ENCODE data around the gene FAT1.

FAT1 gene

DNA sequence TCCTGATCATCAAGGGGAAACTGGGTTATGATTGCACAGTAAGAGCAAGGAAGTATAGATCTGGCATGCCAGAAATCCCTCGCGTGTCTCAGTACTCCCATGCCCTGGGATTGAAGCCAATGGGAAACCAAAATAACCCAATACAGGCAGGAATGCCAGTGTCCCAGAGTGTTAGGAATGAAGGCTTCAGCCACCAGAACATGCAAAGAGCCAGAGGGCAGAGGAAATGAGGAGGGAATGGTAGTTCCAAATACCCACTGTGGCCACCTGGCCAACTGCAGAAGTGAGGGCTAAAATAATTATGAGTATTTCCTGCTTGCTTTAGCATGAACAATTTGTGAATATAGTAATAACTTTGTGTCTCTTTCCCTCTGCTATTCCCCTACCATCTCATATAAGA lies 180.4 kb downstream of the FAT1 start:
- TF ChIP-seq, protein P1, sequence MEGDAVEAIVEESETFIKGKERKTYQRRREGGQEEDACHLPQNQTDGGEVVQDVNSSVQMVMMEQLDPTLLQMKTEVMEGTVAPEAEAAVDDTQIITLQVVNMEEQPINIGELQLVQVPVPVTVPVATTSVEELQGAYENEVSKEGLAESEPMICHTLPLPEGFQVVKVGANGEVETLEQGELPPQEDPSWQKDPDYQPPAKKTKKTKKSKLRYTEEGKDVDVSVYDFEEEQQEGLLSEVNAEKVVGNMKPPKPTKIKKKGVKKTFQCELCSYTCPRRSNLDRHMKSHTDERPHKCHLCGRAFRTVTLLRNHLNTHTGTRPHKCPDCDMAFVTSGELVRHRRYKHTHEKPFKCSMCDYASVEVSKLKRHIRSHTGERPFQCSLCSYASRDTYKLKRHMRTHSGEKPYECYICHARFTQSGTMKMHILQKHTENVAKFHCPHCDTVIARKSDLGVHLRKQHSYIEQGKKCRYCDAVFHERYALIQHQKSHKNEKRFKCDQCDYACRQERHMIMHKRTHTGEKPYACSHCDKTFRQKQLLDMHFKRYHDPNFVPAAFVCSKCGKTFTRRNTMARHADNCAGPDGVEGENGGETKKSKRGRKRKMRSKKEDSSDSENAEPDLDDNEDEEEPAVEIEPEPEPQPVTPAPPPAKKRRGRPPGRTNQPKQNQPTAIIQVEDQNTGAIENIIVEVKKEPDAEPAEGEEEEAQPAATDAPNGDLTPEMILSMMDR (IDR thresholded peaks at IDR 0.05; ENCODE audit: low read depth, low read length): no peak
- H3K4me3 ChIP-seq (ENCODE audit: low read depth, low read length): no peak overlapping the region

DNA sequence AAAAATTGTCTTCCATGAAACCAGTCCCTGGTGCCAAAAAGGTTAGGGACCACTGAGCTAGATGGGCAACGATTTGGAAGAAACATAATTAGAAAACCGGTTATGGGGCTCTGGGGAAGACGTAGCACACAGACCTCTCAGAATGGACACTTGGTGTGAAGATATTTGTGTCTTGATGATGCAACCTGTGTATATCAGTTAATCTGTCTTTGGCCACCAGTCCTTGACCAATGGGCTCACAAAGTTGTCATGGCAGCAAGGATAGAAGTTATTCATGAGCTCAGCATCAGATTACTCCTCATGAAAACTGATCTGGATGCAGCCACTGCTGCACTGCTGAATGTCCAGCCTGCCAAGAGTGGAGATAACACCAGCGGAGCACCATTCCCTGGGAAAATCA lies 181.9 kb downstream of the FAT1 start:
- TF ChIP-seq, protein P1 (IDR thresholded peaks at IDR 0.05; ENCODE audit: low read depth, low read length): no peak
- H3K4me3 ChIP-seq (ENCODE audit: low read depth, low read length): no peak overlapping the region

DNA sequence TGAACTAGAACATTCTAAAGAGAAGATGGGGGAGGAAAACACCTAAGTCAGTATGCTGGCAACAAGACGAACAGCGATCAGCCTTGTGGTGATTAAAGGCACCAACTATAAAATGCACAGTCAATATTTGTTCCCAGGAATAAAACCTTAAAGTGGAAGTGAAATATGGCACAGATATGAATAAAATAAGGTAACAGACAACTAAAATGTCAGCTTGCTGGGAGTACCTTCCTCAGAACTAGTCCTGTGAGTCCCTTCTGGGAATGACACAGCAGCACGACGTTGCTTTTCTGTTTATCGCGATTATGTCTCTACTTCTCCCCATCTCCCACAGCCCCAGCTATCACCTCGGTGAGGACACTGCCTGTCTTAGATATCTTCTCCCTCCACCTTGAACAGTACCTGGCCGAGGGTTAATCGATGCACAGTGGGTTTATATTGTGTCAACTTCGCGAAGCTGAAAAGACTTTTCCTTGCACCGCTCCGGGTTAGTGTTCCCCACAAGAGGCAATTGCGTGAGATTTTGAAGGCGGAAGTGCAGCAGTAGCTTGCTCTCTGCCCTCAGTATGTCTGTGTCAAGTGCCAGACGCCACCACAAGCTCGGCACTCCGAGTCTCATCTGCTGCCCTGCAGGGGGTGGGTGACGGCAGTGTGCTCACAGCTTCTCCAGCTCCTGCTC lies 185.7 kb downstream of the FAT1 start:
- TF ChIP-seq, protein P1 (IDR thresholded peaks at IDR 0.05; ENCODE audit: low read depth, low read length): no peak
- no peak overlapping the region for H3K4me3 ChIP-seq (ENCODE audit: low read depth, low read length)

Measured in WI38 (cell line).